A549 treated with GW870086 at 1 μM for 4 hours (cell line): ENCODE results near the gene CFDP1. TPM values are rescaled to one million over a fixed set of nuclear protein-coding genes. Genes with fewer than 3 reads are reported as not detected.

Experiments used
- total RNA-seq: library from RNA; stranded (reverse); fragments of 200-300 nt; extraction: Qiagen RNA extraction; gene quantifications from 5 replicates; pipeline ENCODE4 v1.2.3, GENCODE V29; 2022; ENCODE audit warnings: low read depth

The CFDP1 gene
- 62.8 to 66.9 TPM (median 66.4 TPM) in 5 replicates for total RNA-seq

DNA sequence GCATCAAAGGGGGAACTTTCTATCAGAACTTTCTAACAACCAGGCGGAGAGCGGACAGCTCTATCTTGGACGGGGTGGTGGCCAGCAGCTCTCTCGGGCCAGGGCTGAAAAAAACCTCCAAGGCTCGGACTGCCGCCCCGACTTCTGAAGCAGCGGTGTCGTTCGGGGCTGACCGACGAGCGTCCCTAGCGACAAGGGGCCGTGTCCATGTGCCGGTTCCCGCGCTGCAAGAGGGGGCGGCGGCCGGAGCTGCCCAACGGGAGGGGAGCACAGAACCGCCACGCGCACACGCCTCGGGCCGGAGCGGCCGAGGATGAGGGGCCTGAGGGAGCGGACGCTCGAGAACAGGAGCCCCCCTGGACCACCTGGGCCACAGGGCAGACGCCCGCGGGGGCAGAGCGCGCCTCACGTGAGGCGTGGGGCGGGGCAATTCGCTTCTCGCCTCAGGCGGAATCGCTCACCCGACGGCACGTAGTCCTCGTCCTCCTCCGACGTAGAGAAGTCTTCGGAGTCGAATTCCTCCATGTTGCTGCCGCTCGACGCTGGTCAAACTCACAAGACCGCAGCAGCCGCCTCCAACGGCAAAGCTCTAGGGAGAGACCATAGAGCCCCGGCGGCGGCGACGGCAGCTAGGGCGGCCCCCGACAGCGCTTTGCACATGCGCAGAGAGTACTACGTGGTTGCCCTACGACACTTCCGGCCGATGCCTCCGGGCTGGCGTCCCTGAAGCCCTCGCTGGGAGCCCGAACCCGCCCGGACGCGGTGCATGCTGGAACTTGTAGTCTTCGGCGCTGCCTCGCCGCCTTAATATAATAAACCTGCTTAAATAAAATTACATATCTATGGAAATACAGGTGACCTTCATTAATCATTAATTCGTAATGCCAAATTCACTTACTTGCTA is at the start of gene CFDP1:
CFDP1 (minus strand) TSS at position 676 of the 904 bp plus-strand sequence; CDS start at position 525, 151 bp downstream.

DNA sequence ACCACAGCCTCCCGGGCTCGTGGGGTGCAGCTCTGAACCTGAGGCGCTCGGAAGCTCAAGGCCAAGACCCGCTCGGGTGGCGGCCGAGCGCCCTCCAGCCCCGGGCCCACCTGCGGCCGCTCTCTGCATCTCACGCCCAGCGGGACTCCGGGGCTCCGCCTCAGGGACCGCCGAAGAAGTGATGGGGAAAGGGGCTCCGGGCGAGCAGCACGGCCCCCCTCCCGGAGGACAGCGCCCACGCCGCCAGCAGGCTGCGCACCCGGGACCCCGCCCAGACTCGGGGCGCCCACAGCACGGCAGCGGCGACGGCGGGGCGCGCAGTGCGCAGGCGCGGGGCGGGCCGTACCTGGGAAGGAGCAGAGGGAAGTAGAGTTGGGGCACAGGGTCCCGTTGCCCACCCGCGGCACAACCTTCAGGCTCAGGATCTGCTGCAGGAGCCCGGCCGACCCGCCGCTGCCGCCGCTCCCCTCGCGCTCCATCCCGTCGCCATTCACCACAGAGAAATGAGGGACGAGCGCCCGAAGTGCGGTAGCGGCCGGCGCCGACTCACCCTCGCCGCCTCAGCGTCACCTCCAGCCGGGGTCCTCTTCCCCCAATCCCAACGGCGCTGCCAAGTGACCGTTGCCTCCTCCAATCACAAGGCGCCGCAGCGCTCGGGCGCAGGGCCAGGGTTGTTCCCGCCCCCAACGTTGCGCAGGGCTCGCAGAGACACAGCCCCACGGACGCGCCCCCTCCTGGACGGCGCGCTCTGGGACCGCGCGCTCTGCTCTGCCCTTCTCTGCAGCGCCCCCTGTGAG is 31.0 kb upstream of the CFDP1 start, which contains the start of gene TMEM170A:
TMEM170A (minus strand) TSS at position 568 of the 797 bp plus-strand sequence; CDS start at position 479, 89 bp downstream.

DNA sequence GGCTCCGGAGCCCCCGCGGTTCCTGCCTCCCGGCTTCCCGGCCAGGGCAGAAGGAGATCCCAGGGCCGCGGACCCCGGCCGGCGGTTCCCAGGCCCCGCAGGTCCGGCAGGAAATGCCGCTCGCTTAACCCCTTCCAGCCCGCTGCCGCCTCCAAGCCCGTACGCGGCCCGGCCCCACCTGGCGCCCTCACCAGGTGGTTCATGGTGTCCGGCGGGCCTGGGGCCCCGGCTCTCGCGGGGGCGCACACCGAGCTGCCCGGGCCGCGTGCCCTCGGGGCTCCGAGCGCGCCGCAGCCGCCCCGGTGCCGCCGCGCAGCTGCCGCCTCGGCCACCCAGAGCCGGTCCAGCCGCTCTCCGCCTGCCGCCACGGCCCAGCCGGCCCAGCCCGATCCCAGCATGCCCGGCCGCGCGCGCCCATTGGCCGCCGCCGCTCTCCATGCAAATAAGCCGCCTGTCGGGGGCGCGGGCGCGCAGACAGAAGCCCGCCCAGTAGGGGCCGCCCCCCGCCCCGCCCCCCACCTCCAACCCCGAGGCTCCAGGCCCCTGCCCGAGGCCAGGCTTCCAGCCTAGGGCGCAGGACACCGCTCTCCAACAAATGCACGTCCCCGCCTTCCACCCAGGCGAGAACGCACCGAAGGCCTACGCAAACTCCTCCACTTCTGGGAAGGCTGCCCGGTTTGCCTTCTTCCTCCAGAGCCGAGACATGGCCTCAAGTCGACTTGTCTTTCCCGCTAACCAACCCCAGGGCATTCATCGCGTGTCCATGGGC is 181.8 kb downstream of the CFDP1 start, which contains the start of gene BCAR1:
BCAR1 (minus strand) TSS at position 345 of the 769 bp plus-strand sequence; CDS start at position 203, 142 bp downstream.

Other genes with a start within 250 kb of the CFDP1 start
- not detected in 5 replicates for gene CTRB2, start 226.3 kb downstream of the CFDP1 start, total RNA-seq
- not detected in 5 replicates for gene CTRB1, start 214.5 kb downstream of the CFDP1 start, total RNA-seq
- gene BCAR1, start 181.9 kb downstream of the CFDP1 start, total RNA-seq: 108 to 148 TPM (median 143 TPM) in 5 replicates
- 13.7 to 17.2 TPM (median 15.9 TPM) in 5 replicates for gene TMEM170A, start 31.2 kb upstream of the CFDP1 start, total RNA-seq
- gene CHST6, start 61.9 kb upstream of the CFDP1 start, total RNA-seq: 0.18 to 0.34 TPM (median 0.23 TPM) in 5 replicates
- gene CHST5, start 102.6 kb upstream of the CFDP1 start, total RNA-seq: 0.05 to 0.10 TPM in 2 of 5 replicates, not detected in the others
- 6.6 to 10.3 TPM (median 8.9 TPM) in 5 replicates for gene TMEM231, start 122.7 kb upstream of the CFDP1 start, total RNA-seq
- gene GABARAPL2, start 132.9 kb upstream of the CFDP1 start, total RNA-seq: 89.9 to 92.1 TPM (median 91.5 TPM) in 5 replicates
- 28.4 to 39.3 TPM (median 37.0 TPM) in 5 replicates for gene ADAT1, start 189.8 kb upstream of the CFDP1 start, total RNA-seq
- 162 to 181 TPM (median 168 TPM) in 5 replicates for gene KARS1, start 214.2 kb upstream of the CFDP1 start, total RNA-seq
- gene TERF2IP, start 214.3 kb upstream of the CFDP1 start, total RNA-seq: 38.3 to 45.0 TPM (median 43.5 TPM) in 5 replicates
- not detected in 5 replicates for gene CPHXL2, start 243.5 kb upstream of the CFDP1 start, total RNA-seq